SK-N-MC (cell line): ENCODE results near the gene GLOD5.

Experiments used
- EZH2 ChIP-seq: fragments of 200-600 bp; sonication (generic); IDR thresholded peaks from one replicate; pipeline ENCODE4 v1.6.1; 2017; ENCODE audit warnings: antibody characterized with exemption
- FOXP2 ChIP-seq: optimal IDR thresholded peaks from 2 replicates; pipeline ENCODE3; 2011; ENCODE audit warnings: mild to moderate bottlenecking, moderate library complexity; ENCODE audit not compliant: insufficient read depth; ENCODE audit errors: extremely low read length, control extremely low read depth
- POLR2AphosphoS5 ChIP-seq: IDR thresholded peaks from 2 replicates; pipeline ENCODE4 v1.6.1; 2012; ENCODE audit warnings: mild to moderate bottlenecking, low read depth, low read length, borderline replicate concordance

DNA sequence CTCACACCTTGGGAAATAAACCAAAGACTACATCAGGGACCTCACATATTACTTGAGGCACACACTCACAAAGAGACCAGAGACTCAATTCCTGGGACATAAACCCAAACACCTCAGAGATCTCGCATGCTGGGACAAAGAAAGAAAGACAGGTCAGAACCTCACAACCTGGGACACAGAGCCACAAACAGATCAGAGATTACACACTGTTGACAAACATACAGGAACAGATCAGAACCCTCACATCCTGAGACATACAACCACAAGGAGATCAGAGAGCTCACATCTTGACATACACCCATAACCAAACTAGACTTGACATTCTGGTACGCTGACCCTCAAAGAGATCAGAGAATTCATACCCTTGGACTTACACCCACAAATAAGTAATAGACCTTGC, 47.7 kb upstream of the GLOD5 start:
- no peak for TF ChIP-seq POLR2AphosphoS5
- TF ChIP-seq EZH2 = no peak
- no peak for TF ChIP-seq FOXP2
